ENCODE measurements around the gene GNG12.
"Not testable (repeated sequence)": the region's sequence is repeated elsewhere in the genome, so short reads cannot be mapped to it uniquely, and the experiment has no call there.

Gene GNG12

DNA sequence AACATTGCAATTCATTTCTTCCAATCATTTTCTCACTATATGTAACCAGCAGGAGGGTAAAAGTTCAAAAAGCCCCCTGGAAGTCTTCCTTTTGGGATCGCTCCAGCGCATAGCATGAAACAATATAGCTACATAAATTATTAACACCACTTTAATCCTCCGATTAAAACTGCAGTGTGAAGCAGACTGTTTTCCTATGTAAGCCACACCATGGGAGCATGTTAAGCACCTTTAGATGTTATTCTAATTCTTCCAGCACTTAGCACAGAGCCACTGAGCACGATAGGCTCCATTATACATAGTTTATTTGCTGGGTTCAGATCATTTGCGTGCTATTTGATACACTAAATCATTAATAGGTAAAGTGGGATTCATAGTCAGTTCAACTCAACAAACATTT is 166.6 kb downstream of the GNG12 start:
- Histone ChIP-seq H3K36me3 (ENCODE audit: control insufficient read depth, insufficient read depth, low read length) (no peaks in the 10 kb centered on the region), H3K4me3 (ENCODE audit: low read length) (no peak overlapping the region), H3K9ac (ENCODE audit: low read length) (no peak overlapping the region), H3K4me1 (ENCODE audit: control insufficient read depth, insufficient read depth, low read length) (no peaks in the 10 kb centered on the region), H3K27ac (ENCODE audit: low read depth, low read length) (no peak overlapping the region), H3K27me3 (ENCODE audit: control insufficient read depth, insufficient read depth, low read length) (no peaks in the 10 kb centered on the region)

DNA sequence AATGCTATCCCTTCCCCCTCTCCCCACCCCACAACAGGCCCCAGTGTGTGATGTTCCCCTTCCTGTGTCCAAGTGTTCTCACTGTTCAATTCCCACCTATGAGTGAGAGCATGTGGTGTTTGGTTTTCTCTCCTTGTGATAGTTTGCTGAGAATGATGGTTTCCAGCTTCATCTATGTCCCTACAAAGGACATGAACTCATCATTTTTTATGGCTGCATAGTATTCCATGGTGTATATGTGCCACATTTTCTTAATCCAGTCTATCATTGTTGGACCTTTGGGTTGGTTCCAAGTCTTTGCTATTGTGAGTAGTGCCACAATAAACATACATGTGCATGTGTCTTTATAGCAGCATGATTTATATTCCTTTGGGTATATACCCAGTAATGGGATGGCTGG is 168.0 kb downstream of the GNG12 start:
- not testable (repeated sequence) for H3K36me3 ChIP-seq (ENCODE audit: control insufficient read depth, insufficient read depth, low read length); H3K4me3 ChIP-seq (ENCODE audit: low read length); H3K27me3 ChIP-seq (ENCODE audit: control insufficient read depth, insufficient read depth, low read length); H3K4me1 ChIP-seq (ENCODE audit: control insufficient read depth, insufficient read depth, low read length); H3K27ac ChIP-seq (ENCODE audit: low read depth, low read length); H3K9ac ChIP-seq (ENCODE audit: low read length)

DNA sequence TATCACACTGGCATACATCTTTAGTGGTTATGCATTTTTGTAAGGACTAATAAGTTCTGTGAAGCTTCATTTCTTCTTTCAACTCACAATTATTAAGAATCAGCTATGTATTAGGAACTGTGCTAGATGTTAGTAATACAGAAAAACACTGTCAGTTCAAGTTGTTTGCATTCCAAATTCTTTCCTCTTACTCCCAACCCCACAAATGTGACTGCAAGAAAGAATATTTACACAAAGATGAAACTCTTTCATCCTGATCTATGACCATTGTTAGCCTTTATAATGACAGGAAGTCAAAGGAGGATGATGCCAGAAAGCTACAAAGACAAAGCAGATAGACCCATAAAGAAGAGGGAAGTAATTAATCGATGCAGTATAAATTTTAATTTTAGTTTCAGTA is 169.2 kb downstream of the GNG12 start:
- H3K36me3 ChIP-seq (ENCODE audit: control insufficient read depth, insufficient read depth, low read length) = no peaks in the 10 kb centered on the region
- no peaks in the 10 kb centered on the region for H3K27me3 ChIP-seq (ENCODE audit: control insufficient read depth, insufficient read depth, low read length)
- no peak overlapping the region for H3K27ac ChIP-seq (ENCODE audit: low read depth, low read length)
- H3K4me3 ChIP-seq (ENCODE audit: low read length) = no peak overlapping the region
- H3K4me1 ChIP-seq (ENCODE audit: control insufficient read depth, insufficient read depth, low read length) = no peaks in the 10 kb centered on the region
- no peak overlapping the region for H3K9ac ChIP-seq (ENCODE audit: low read length)

DNA sequence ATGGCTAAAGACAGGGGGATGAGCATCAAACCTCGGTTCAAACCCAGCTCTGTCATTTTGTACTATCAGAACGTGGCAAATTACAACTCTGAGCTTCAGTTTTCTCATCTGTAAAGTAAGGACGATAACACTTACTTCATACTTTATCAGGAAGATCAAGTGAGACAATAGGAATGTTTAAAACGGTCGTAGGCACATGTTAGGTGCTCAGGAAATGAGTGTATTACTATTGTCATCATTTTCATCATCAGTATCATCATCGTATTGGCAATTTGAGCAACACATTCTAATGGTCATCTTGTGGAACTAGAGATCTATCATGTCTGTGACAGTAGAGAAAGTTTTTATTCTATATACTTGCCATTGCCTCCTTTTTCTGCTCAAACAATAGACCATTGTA is 170.4 kb downstream of the GNG12 start:
- Histone ChIP-seq H3K4me3 (ENCODE audit: low read length) (no peak overlapping the region), H3K36me3 (ENCODE audit: control insufficient read depth, insufficient read depth, low read length) (no peaks in the 10 kb centered on the region), H3K27me3 (ENCODE audit: control insufficient read depth, insufficient read depth, low read length) (no peaks in the 10 kb centered on the region), H3K27ac (ENCODE audit: low read depth, low read length) (no peak overlapping the region), H3K4me1 (ENCODE audit: control insufficient read depth, insufficient read depth, low read length) (no peaks in the 10 kb centered on the region), H3K9ac (ENCODE audit: low read length) (no peak overlapping the region)

GRCh38 chr1:67659229-67659628 is 174.0 kb downstream of the GNG12 start:
- H3K9ac ChIP-seq (ENCODE audit: low read length) = no peak overlapping the region
- no peaks in the 10 kb centered on the region for H3K27me3 ChIP-seq (ENCODE audit: control insufficient read depth, insufficient read depth, low read length)
- no peaks in the 10 kb centered on the region for H3K36me3 ChIP-seq (ENCODE audit: control insufficient read depth, insufficient read depth, low read length)
- no peak overlapping the region for H3K4me3 ChIP-seq (ENCODE audit: low read length)
- no peaks in the 10 kb centered on the region for H3K4me1 ChIP-seq (ENCODE audit: control insufficient read depth, insufficient read depth, low read length)
- H3K27ac ChIP-seq (ENCODE audit: low read depth, low read length) = no peak overlapping the region

DNA sequence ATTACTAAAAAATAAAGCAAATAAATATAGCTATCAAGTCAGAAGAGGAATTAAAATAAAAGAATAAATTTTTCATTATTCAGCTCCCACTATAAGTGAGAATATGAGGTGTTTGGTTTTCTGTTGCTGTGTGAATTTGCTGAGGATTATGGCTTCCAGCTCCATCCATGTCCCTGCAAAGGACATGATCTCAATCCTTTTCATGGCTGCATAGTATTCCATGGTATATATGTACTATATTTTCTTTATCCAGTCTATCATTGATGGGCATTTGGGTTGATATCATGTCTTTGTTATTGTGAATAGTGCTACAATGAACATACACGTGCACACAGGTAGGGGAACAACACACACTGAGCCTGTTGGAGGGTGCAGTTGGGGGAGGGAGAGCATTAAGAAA is 176.1 kb downstream of the GNG12 start:
- not testable (repeated sequence) for H3K27ac ChIP-seq (ENCODE audit: low read depth, low read length); H3K4me3 ChIP-seq (ENCODE audit: low read length); H3K9ac ChIP-seq (ENCODE audit: low read length); H3K27me3 ChIP-seq (ENCODE audit: control insufficient read depth, insufficient read depth, low read length); H3K4me1 ChIP-seq (ENCODE audit: control insufficient read depth, insufficient read depth, low read length); H3K36me3 ChIP-seq (ENCODE audit: control insufficient read depth, insufficient read depth, low read length)

- H3K9ac ChIP-seq (ENCODE audit: low read length) = no peak overlapping the region
- no peak overlapping the region for H3K27ac ChIP-seq (ENCODE audit: low read depth, low read length)
- no peaks in the 10 kb centered on the region for H3K4me1 ChIP-seq (ENCODE audit: control insufficient read depth, insufficient read depth, low read length)
- no peaks in the 10 kb centered on the region for H3K36me3 ChIP-seq (ENCODE audit: control insufficient read depth, insufficient read depth, low read length)
- no peak overlapping the region for H3K4me3 ChIP-seq (ENCODE audit: low read length)
- no peaks in the 10 kb centered on the region for H3K27me3 ChIP-seq (ENCODE audit: control insufficient read depth, insufficient read depth, low read length)
Observed at GRCh38 chr1:67655581-67655980, 177.7 kb downstream of the GNG12 start.

DNA sequence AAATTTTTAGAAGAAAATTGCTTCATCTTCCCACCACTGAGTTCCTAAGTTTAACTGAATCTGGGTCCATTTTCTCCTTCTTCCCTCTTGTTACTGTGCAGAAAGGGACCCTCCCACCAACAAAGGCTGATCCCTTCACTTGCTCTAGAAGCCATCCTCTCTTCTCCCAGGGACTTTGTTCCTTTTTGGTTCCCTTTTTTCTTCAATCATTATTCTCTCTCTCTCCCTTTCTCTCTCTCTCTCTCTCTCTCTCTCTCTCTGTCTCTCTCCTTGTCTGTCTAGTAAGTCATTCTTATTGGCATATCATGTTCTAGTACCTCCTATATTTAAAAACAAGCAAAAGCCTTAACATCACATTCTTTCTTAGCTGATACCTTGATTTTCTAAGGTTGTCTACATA is 180.0 kb downstream of the GNG12 start:
- no peak overlapping the region for H3K9ac ChIP-seq (ENCODE audit: low read length)
- no peak overlapping the region for H3K4me3 ChIP-seq (ENCODE audit: low read length)
- H3K27me3 ChIP-seq (ENCODE audit: control insufficient read depth, insufficient read depth, low read length) = no peaks in the 10 kb centered on the region
- no peaks in the 10 kb centered on the region for H3K36me3 ChIP-seq (ENCODE audit: control insufficient read depth, insufficient read depth, low read length)
- H3K4me1 ChIP-seq (ENCODE audit: control insufficient read depth, insufficient read depth, low read length) = no peaks in the 10 kb centered on the region
- no peak overlapping the region for H3K27ac ChIP-seq (ENCODE audit: low read depth, low read length)

DNA sequence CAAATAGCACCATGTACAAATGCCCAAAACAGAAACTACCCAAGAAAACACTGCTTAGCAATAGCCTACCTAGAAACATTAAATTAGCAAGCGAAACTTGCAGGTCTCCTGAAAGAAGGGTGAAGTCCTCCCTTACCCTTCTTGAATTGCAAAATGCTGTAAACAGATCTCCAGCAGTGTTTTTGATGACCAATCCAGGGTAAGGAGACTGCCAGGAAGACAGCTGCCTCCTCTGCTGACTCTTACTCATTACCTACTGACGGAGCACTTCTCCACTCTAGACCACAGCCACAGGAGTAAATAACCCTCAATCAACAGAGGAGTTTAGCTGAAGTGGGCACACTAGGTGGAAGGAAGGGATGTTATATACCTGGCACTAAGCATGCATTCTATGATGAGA is 180.5 kb downstream of the GNG12 start:
- Histone ChIP-seq H3K27ac (ENCODE audit: low read depth, low read length) (no peak overlapping the region), H3K36me3 (ENCODE audit: control insufficient read depth, insufficient read depth, low read length) (no peaks in the 10 kb centered on the region), H3K9ac (ENCODE audit: low read length) (no peak overlapping the region), H3K4me1 (ENCODE audit: control insufficient read depth, insufficient read depth, low read length) (no peaks in the 10 kb centered on the region), H3K27me3 (ENCODE audit: control insufficient read depth, insufficient read depth, low read length) (no peaks in the 10 kb centered on the region), H3K4me3 (ENCODE audit: low read length) (no peak overlapping the region)

All from rectal smooth muscle tissue (tissue), 1 donor.